ENCODE results near the gene LAMB3. TPM values are rescaled to one million over a fixed set of nuclear protein-coding genes. Genes with fewer than 3 reads are reported as not detected.

Gene LAMB3
- polyA plus RNA-seq, 1 of the 3 experiments (the other 2 are of a cell fraction) = 18.0 TPM

GRCh38 chr1:209657918-209658317, 5.7 kb upstream of the LAMB3 start:
- Histone ChIP-seq H3K27ac (ENCODE audit: low read depth in 2 of 2, low read length in 1 of 2) (no peak overlapping the region), H3K9me2 (no peaks in the 10 kb centered on the region), H3K4me1 (ENCODE audit: control insufficient read depth in 1 of 2, insufficient read depth in 2 of 2, low read depth in 1 of 2, low read length in 1 of 2) (peaks cover 5 to 23% of the 10 kb centered on the region in 2 experiments), H3K79me2 (ENCODE audit: insufficient read depth) (no peaks in the 10 kb centered on the region), H3K9me3 (no peaks in the 10 kb centered on the region), H3K9ac (no peak overlapping the region), H3K4me2 (no peak overlapping the region), H3K27me3 (ENCODE audit: insufficient read depth) (no peaks in the 10 kb centered on the region), H4K20me1 (ENCODE audit: insufficient read depth) (no peaks in the 10 kb centered on the region), H3K36me3 (replicated peaks in 1 of 2; ENCODE audit: control insufficient read depth in 1 of 2, insufficient read depth in 2 of 2, low read length in 1 of 2) (no peaks in the 10 kb centered on the region), H3F3A (replicated peaks; ENCODE audit: insufficient read depth) (peaks cover 10% of the 10 kb centered on the region), H2AFZ (ENCODE audit: low read depth) (no peak overlapping the region), H3K4me3 (ENCODE audit: low read depth in 2 of 2, low read length in 1 of 2) (no peak overlapping the region)
- DNase-seq = no peak
- 74% methylated on average over 5 of the region's 5 CpGs for WGBS (ENCODE audit: low lambda C conversion rate)
- ChIA-PET CTCF (interaction anchor here (1.0 to 2.7 kb wide), 2 partner anchors 31 to 81 kb away, joined by 5 to 11 read pairs; no protein-coding TSS in a partner anchor), POLR2A (no interaction called here)
- TF ChIP-seq GATA2 (CRISPR knock-in tag; IDR thresholded peaks at IDR 0.05) (no peak), USF2 (IDR thresholded peaks at IDR 0.05; ENCODE audit: borderline replicate concordance, low read depth, low read length) (no peak), REST (IDR thresholded peaks at IDR 0.05; ENCODE audit: low read depth, low read length) (no peak), MEF2A (IDR thresholded peaks at IDR 0.05; ENCODE audit: borderline replicate concordance, low read depth) (no peak), GABPA (IDR thresholded peaks at IDR 0.05; ENCODE audit: low read depth) (no peak), FOXM1 (IDR thresholded peaks at IDR 0.05; ENCODE audit: low read depth) (no peak)

GRCh38 chr1:209657140-209657879, 5.1 kb upstream of the LAMB3 start:
- Histone ChIP-seq H3K79me2 (ENCODE audit: insufficient read depth) (no peaks in the 10 kb centered on the region), H3K9me2 (no peaks in the 10 kb centered on the region), H3K4me2 (no peak overlapping the region), H3K4me1 (ENCODE audit: control insufficient read depth in 1 of 2, insufficient read depth in 2 of 2, low read depth in 1 of 2, low read length in 1 of 2) (peaks cover 11 to 29% of the 10 kb centered on the region in 2 experiments), H3K9me3 (no peaks in the 10 kb centered on the region), H3F3A (replicated peaks; ENCODE audit: insufficient read depth) (peaks cover 11% of the 10 kb centered on the region), H3K27me3 (ENCODE audit: insufficient read depth) (no peaks in the 10 kb centered on the region), H3K4me3 (ENCODE audit: low read depth in 2 of 2, low read length in 1 of 2) (no peak overlapping the region), H4K20me1 (ENCODE audit: insufficient read depth) (no peaks in the 10 kb centered on the region), H3K27ac (ENCODE audit: low read depth in 2 of 2, low read length in 1 of 2) (no peak overlapping the region), H3K36me3 (replicated peaks in 1 of 2; ENCODE audit: control insufficient read depth in 1 of 2, insufficient read depth in 2 of 2, low read length in 1 of 2) (no peaks in the 10 kb centered on the region), H3K9ac (no peak overlapping the region), H2AFZ (ENCODE audit: low read depth) (no peak overlapping the region)
- DNase-seq = no peak
- no peak for TF ChIP-seq EZH2phosphoT487 (IDR thresholded peaks at IDR 0.05; ENCODE audit: borderline replicate concordance, low read depth)
- TF ChIP-seq NFIC (IDR thresholded peaks at IDR 0.05; ENCODE audit: borderline replicate concordance) = no peak
- no peak for TF ChIP-seq IRF3 (IDR thresholded peaks at IDR 0.05; ENCODE audit: low read depth, low read length)
- TF ChIP-seq USF2 (IDR thresholded peaks at IDR 0.05; ENCODE audit: borderline replicate concordance, low read depth, low read length) = no peak
- TF ChIP-seq RFX5 (IDR thresholded peaks at IDR 0.05; ENCODE audit: low read length) = no peak
- no peak for TF ChIP-seq REST (IDR thresholded peaks at IDR 0.05; ENCODE audit: low read depth, low read length)
- ChIA-PET CTCF (interaction anchor here (2.7 kb wide), 1 partner anchor 30 kb away, joined by 11 read pairs; no protein-coding TSS in a partner anchor), POLR2A (no interaction called here)
- 73% methylated on average over 9 of the region's 9 CpGs for WGBS (ENCODE audit: low lambda C conversion rate)
